Progenitor cell of endocrine pancreas (in vitro differentiated cells): Measurements from ENCODE around the gene CFAP161. TPM values are rescaled to one million over a fixed set of nuclear protein-coding genes. Genes with fewer than 3 reads are reported as not detected.
"Not testable (repeated sequence)": the region's sequence is repeated elsewhere in the genome, so short reads cannot be mapped to it uniquely, and the experiment has no call there.

ENCODE experiments used
- DNase-seq: peaks from one replicate; pipeline ENCODE4 v3.0.0; 2021; ENCODE audit warnings: low spot score; ENCODE audit not compliant: unreplicated experiment
- H3K27ac Mint-ChIP-seq: 2 replicates; pipeline ENCODE4 v1.8.0; 2021; ENCODE audit warnings: mild to moderate bottlenecking, moderate library complexity, mixed read lengths
- H3K27me3 Mint-ChIP-seq: 2 replicates; pipeline ENCODE4 v1.8.0; 2021; ENCODE audit warnings: mixed read lengths
- H3K36me3 Mint-ChIP-seq: 2 replicates; pipeline ENCODE4 v1.8.0; 2022; ENCODE audit warnings: mixed read lengths; ENCODE audit not compliant: insufficient read depth
- H3K4me1 Mint-ChIP-seq: 2 replicates; pipeline ENCODE4 v1.8.0; 2021; ENCODE audit warnings: low read depth, mixed read lengths
- H3K4me3 Mint-ChIP-seq: 2 replicates; pipeline ENCODE4 v1.8.0; 2021; ENCODE audit warnings: low read depth, mild to moderate bottlenecking, moderate library complexity, mixed read lengths
- H3K9me3 Mint-ChIP-seq: 2 replicates; pipeline ENCODE4 v1.8.0; 2021; ENCODE audit warnings: low read depth, mixed read lengths
- CTCF ChIP-seq: fragments of 200-600 bp; sonication (generic); IDR thresholded peaks from one replicate; pipeline ENCODE4 v1.5.0; 2021; ENCODE audit warnings: antibody characterized with exemption, mild to moderate bottlenecking; ENCODE audit not compliant: unreplicated experiment
- total RNA-seq: library from RNA; stranded (reverse); gene quantifications from 2 replicates; pipeline ENCODE4 v1.2.1, GENCODE V29; 2021

The CFAP161 gene
- total RNA-seq, 1 donor from 2014 or later: not detected

- Mint-ChIP-seq H3K27me3 (peaks cover 19% of the 10 kb centered on the region), H3K36me3 (no peaks in the 10 kb centered on the region), H3K4me1 (no peaks in the 10 kb centered on the region), H3K27ac (no peak overlapping the region), H3K4me3 (no peak overlapping the region), H3K9me3 (no peaks in the 10 kb centered on the region)
- TF ChIP-seq CTCF: no peak
- DNase-seq: no peak
These were observed 23.8 kb downstream of the CFAP161 start for GRCh38 chr15:81157939-81158223.

GRCh38 chr15:81158561-81158960, 24.5 kb downstream of the CFAP161 start:
- not testable (repeated sequence) for H3K4me1 Mint-ChIP-seq, H3K4me3 Mint-ChIP-seq, H3K36me3 Mint-ChIP-seq, H3K27ac Mint-ChIP-seq, DNase-seq, H3K9me3 Mint-ChIP-seq
- peaks cover 18% of the 10 kb centered on the region for H3K27me3 Mint-ChIP-seq

- Mint-ChIP-seq H3K27me3 (peaks cover 18% of the 10 kb centered on the region), H3K4me3 (no peak overlapping the region), H3K36me3 (no peaks in the 10 kb centered on the region), H3K4me1 (no peaks in the 10 kb centered on the region), H3K9me3 (no peaks in the 10 kb centered on the region), H3K27ac (no peak overlapping the region)
- DNase-seq: no peak
- no peak for TF ChIP-seq CTCF
These were observed 26.5 kb downstream of the CFAP161 start for GRCh38 chr15:81160312-81161159.

- Mint-ChIP-seq H3K4me1 (no peaks in the 10 kb centered on the region), H3K4me3 (no peak overlapping the region), H3K27ac (no peak overlapping the region), H3K27me3 (peaks cover 18% of the 10 kb centered on the region), H3K36me3 (no peaks in the 10 kb centered on the region), H3K9me3 (no peaks in the 10 kb centered on the region)
- no peak for DNase-seq
- no peak for TF ChIP-seq CTCF
These were observed 27.1 kb downstream of the CFAP161 start for GRCh38 chr15:81161160-81161673.

- no peaks in the 10 kb centered on the region for H3K4me1 Mint-ChIP-seq
- no peaks in the 10 kb centered on the region for H3K36me3 Mint-ChIP-seq
- no peak overlapping the region for H3K27ac Mint-ChIP-seq
- DNase-seq: no peak
- H3K4me3 Mint-ChIP-seq: no peak overlapping the region
- peaks cover 18% of the 10 kb centered on the region for H3K27me3 Mint-ChIP-seq
- TF ChIP-seq CTCF: no peak
- H3K9me3 Mint-ChIP-seq: no peaks in the 10 kb centered on the region
These were observed 27.8 kb downstream of the CFAP161 start for GRCh38 chr15:81161851-81162250.
